HG03066 (cell line): Measurements from ENCODE around the gene SNX3.

Source experiments
- ATAC-seq: cut with Tn5 transposase; IDR thresholded peaks from one replicate; pipeline ENCODE4 v1.9.1; 2021; ENCODE audit warnings: low read depth; ENCODE audit not compliant: unreplicated experiment

Gene SNX3

DNA sequence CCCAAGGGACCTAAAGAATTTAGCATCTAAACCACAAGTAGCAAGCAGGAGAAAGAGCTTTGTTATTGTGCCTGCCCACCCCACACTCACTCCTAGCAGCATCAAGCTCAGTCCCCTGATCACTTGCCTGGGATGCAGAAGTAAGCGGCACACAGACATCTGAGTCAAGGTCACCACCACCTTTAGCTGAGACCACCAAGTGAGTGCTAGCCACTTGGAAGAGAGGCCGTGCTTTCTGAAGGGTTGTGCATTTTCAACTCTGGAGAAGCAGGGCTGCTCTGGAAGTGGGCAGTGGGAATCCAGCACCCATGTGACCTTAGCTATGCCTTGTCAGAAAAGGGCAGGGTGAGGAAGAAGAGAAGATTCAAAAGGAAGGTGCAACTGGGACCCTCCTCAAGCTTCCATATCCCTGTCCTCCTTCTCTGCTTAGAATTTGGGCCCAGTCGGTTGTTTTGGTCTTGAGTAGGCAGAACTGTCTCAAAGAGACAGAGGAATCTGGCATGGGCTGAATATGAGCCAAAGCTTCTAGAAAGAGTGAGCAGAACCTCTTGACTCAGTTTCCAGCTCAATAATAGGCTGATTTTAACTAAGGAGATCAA lies 88.8 kb downstream of the SNX3 start:
- no peak for ATAC-seq

DNA sequence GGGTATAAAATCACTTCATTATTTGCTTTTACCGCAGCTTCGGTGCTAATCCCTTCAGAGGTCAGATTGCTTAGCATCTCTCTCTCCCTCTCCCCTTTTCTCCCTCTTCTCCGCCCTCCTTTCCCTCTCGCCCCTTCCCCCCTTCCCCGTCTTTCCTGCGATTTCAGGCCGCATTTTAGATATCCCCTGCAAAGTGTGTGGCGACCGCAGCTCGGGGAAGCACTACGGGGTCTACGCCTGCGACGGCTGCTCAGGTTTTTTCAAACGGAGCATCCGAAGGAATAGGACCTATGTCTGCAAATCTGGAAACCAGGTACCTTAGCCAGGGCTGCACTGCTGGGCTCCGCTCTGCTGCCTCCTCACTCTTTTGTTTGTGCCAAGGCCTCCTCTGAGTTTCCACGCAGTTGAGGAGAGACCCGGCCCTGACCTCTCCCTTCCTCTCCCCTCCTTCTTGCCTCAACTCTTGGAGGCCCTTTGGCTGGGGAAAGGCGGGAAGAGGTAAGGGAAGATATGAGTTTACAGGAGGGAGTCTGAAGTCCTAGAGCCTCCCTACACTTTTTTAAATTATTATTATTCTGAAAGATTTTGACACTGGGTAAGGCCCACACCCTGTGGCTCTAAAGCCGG lies 89.4 kb downstream of the SNX3 start:
- no peak for ATAC-seq

DNA sequence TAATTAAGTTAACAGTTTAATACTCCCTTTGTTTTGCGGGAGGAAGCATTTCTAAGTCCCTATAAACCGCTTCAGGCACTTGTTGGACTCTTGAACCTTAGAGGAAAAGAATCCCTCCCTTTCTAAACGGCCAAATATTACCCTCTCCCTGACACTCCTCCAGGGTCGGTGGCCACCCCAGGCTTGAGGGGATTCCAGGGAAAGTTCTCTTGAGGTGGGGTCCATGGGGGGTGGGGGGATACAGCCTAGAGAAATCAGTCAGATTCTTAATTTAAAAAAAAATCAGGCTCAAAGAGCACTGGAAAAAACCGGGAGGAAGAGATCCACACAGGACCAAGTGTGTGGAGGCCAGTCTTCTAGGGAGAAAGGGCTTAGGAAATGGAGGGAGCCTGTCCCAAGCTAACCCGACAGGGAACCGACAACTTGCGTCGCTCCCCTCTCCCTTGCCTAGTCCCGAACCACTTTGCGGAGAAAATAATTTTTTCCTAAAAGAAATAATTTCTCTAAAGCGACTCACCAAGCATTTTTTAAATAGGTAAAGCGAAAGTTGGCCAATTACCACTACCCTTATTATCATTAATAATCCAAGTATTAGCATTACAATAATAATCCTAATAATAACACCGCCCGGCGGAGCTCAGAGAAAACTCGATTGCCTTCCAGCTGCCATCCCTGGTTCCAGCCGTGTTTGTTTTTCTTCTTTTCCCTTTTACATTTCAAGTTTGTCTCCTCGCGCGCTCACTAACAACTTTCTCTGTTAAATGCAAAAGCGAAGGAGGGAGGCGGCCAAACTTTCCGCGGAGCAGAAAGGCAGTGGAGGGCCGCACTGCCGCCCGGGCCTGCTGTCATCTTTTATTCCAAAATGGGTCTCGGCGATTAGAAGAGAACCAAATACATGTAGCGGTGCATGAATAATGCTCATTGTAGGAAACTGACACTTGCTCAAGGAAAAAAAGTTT lies 90.2 kb downstream of the SNX3 start:
- no peak for ATAC-seq

DNA sequence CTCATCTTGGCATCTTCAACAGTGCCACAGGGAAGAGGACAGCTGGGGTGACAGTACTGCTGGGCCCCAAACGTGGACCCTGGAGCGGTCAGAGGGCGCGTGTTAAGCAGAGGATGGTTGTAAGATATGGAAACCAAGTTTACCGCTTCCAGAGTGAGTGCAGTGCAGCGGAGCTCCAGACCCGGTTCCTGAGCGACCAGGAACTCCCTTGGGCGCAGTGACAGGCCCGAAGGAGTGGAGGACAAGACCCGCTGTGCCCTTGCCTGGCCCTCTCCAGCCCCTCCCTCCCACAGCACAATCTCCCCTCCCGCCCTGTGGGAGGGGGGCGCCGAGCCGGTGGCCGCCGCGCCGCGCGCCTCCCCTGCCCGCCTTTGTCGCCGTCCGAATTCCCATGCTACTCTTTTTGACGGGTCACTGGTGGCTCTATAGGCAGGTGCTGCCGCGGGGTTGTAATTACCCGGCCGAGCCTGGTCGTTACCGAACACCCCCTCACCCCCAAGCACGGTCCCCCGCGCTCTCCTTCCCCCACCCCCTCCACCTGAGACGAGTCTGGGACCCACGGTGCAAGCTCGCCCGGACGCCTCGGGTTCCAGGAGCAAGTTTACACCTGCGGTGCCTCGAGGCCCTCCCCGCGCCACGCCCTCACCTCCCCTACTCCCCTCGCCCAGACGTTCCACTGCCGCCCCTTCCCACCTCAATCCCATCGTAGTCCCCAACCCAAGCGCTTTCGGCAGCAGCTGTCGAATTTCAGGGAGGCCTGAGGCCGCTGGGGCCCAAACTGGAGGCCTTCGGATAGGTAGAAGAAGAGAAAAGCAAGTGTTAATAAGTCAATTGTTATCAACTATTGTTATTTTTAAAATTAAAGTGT lies 91.1 kb downstream of the SNX3 start:
- no peak for ATAC-seq

DNA sequence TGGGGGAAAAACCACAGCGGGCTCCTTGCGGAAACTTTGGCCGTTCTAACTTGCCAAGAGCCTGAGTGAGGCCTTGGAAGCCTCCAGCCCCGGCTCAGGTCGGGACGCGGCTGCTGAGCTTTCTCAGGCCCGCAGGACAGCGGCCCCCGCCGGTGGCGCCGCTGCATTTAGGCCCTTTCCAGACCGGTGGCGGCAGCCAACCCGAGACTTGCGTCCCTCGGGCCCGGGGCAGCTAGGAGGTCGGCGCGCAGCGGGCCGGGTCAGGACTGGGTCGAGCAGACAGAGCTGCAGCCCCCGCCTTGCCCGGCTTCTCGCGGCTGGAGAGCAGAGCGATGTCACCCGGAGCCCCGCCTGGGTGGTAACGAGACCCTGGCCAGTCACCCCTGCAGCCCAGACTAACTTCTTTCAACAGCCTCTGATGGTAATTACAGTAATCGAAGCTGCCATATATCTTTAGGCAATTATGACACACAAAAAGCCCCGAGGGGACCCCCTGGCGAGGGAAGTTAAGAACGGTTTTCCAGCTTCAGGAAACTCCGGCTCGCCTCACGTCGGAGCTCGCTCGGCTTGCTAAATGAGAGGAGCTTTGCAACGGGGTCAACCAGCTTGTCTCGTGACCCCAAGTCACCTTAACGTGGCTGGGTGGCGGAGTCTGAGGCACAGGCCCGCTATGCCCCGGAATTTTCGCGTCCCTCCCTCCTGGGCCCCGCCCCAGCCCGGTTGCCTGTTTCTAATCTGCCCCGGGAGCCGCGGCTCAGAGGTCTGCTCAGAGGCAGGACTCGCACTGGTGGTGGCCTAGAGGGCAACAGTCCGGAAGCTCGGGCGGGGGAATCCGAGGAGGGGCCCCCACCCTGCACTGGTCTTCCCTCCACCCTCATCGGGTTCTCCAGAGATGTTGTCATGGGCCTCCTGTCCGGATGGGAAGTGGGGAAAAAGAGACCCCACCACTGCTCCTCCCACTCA lies 92.1 kb downstream of the SNX3 start:
- ATAC-seq: no peak

DNA sequence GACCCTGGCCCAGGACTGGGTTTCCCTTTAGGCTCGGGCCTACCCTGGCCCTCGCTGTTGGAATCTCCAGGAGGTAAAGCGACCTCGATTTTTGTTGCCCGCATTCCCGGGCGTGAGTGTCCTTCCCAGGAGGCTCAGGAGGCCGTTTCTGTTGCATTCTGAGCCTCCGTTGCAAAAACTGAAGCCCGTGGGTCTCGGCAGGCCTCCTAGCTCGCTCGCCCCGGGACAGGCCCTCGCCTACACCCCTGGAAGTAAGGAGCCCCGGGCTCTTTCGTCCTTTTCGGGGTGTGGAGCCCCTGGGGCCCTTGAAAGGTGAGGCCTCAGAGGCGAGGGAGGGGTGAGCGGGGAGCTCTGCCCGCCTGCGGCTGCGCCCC lies 92.8 kb downstream of the SNX3 start:
- no peak for ATAC-seq

DNA sequence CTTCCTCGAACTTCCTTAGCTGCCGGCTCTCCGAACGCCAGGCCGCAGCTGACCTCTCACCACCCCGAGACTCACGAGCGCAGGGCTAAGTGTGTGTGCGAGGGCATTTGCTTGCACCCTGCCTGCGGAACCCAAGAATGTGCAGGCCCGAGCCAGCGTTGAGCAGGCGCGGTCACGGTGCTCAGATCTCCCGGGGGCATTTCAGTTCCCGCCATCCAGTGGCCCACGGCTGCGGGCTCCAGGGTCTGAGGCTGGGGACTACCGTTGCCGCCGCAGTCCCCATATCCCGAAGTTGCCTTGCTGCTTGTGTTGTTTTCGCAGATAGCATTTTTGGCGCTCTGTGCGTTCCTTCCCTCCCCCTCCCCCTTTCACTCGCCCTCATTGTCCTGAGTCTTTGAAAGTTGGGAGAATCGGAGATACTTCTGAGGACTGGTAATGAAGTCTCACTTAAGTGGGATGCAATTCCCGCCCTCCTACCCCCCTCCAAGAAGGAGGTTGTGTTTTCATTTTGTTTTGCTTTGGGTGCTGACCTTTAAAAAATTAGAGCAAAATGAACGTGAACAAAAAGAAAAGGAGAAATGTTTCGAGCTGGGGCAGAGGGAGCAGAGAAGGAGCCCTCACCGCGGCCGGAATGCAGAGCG lies 93.3 kb downstream of the SNX3 start:
- ATAC-seq: no peak

DNA sequence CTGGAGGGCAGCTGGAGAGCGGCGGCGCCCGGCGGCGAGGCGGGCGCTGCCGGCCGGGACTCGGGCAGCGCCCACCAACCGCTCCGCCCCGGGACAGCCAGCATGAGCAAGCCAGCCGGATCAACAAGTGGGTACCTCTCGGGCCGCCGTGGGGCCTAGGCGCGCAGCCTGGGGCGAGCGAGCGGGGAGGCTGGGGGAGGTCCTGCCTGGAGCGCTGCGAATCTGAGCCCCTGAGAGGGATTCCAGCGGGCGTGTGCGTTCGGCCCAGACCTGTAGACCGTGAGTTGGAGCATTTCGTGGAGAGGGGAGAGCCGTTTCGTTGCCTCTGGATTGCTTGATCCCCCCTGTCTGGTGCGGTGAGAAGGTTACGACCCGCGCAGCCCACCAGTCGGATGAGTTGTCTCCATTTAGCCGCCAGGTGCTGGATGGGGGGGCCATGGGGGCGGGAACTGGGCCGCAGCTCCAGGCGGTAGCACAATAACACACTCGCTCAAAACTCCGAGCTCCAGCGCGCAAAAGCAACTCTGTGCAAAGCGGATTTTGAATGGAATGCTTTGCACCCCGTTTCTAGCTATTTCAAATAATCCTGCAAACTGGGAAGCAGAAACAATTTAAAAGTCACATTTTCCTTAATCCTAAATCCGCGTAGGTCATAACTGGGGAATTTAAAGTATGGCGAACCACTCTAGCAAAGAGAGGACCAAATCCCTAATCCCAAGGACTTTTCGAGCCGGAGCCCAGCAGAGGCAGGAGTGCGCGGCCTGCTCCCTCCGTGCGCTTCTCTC lies 94.0 kb downstream of the SNX3 start:
- ATAC-seq: no peak

DNA sequence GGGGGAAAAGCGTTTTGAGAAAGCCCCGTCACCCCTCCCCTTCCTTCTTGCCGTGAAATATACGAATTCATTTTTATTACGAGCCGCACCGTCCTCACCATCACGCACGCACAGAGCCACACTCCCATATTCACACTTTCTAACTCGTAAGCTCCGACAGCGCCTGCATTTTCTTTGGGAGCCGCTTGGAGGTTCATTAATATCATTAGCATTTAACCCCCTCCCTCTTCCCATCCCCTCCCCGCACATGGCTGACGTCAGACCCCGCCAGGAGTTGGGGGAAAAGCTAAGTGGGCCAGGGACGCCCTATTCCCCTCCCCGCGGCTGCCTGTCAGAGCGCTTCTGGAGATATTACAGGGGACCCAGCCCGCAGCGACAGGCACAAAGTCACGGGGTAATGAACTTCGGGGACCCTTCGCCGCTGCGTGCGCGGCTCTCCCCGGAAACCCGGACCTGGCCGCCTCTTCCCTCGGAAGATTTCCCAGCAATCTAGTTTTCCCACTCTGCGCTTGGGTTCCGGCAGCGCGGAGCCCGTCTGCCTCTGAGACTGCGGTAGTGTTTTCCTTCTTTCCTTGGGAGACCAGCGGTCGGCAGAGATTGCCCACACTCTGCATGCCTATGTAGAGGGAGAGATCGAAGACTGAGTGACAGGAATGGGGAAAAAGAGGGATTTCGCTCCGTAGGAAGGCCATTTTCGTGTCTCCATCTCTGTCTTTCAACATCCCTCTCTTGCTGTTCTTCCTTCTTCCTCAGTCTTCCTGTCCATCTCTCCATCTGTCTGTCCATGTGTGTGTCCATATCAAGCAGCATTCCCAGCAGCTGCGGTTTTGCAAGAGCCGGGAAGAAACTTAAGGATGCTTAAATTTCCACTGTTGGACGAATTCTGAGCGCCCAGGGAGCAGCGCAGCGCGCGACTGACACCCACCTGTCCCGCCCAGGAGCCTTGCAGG lies 94.9 kb downstream of the SNX3 start, which contains the start of gene NR2E1:
TSS of gene NR2E1 (plus strand) at position 309 of the 950 bp plus-strand sequence. CDS start 744 bp downstream, outside the sequence.
- ATAC-seq: no peak

DNA sequence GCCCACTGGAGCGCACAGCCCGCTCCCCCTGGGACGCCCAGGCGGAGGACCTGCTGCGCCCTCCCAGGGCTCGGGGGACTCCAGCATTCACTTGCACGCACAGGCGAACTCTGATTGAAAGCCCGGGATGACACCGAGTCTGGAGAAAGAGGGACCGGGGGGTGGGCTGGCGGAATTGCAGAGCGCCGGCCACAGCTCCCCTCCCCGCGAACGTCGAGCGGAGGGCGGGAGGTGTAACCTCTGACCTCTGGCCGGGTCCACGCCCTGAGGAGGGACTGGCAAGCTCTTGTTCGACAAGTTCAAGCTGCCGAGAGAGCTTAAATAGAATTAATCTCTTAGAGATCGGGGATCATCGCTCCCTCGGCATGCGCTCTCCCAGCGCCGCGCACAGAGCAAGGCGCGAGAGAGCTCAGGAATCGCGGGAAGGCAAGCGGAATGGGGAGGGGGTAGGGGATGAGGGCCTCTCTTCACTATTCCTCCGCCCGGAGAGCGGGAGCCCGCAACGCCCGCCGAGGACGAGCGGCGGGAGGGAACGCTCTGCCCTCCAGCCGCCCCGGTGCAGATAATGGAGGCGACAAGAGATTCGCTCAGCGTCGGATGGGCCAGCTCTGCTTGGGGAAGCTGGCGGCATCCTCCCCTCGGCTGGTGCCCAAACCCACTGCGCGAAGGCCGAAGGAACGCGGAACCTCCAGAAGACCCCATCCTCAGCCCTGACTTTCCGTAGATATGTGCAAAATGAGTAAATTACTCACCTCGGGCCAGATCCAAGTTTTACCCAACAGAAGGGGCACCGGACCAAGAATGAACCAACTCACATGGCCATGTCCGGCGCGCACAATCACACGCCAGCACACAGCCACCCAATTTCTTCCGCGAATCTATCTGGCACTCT lies 95.8 kb downstream of the SNX3 start:
- no peak for ATAC-seq

DNA sequence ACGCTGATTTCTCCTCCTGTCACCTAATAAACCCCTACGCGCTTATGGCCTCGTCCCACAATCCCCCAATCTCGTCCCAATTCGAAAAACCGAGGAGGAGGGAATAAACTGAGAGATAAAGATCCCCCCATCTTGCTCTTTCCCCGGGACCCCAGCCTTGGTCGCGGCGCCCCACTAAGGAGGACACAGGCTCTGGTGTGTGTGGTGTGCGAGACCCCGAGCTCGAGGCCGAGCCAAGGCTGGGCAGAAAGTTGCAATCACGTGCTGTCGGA lies 96.4 kb downstream of the SNX3 start:
- ATAC-seq: no peak

DNA sequence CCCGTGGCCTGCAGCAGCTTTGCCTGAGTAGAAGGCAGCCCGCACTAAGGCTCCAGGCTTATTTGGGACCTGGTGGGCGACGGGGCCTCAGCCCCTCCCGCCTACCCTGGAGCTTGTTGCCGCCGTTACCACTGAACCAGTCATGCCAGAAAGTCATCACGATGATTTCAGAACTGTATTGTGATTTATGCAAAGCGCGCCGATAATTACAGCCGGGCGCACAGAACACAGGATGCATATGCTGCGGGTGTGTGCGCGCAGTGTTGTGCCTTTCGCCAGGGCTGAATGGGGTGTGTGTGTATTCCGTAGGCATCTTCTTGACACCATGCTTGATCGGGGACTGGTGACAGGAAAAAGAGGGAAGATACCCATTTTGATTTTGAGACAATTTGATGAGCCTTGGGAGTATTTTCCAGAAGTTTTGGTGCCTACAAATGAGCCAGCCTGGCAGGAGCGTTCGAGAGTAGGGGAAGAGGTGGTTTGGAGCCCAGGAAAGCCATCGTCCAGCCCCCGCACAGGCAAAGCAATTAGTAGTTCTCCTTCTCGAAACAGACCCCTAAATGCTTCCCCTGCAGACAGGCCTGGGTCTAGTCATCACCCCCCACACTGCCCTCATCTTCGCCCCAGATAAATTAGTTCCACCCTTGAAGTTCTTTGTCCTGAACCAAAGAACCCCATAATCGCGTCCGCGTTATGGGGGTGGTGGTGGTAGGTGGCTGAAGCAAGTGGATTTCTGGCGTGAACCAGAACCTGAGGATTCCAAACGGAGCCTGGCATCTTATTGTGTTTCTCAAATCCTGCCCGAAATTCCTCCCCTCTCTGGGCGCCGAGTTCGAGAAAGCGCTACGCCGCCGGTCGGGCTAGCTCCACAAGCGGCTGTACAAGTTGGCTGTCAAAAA lies 96.9 kb downstream of the SNX3 start:
- ATAC-seq: no peak

DNA sequence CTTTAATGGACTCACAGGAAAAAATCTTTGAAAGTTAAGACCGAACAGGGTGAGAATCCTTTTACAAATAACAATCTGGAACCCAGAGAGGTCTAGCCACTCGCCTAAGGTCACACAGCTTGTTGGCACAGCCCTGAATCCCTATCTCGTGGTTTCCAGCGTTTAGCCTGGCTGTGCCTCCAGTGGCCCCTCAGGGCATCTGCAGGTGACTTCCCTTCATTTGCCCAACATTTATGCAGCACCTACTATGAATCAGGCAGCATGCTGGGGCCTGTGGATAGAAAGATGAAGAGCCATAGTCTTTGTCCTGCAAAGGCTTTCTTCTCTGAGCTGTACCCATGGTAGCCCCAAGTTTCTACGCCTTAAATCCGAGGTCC lies 97.6 kb downstream of the SNX3 start:
- ATAC-seq: no peak

DNA sequence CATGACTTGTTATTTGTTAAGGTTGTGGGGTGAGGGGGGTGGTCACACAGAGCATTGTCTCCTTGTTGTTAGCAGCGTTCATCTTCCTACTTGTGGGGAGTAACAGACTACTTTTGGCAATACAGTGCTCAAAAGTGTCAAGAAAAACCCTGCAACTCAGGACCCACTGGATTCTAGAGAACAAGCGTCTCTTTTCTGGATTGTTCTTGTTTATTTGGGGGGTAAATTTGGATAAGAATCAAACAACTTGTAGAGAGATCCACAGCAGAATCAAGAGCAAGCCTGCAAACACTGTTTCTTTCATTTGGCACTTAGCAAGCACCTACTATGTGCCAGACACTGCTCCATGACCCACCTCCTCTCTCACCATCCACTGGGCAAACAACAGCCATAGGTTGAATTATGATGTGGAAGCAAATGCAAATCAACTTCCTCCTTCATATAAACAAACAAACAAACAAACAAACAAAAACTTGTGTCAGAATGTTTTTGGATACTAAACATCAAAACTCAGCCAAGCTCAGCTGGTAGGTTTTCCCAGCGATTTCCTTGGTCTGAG lies 99.0 kb downstream of the SNX3 start:
- no peak for ATAC-seq
